Dendritic cell treated with granulocyte-macrophage colony-stimulating factor and Interleukin-4, amounts not matched to agents 40 ng/mL and 50 ng/mL, for 4 days (primary cell): Measurements from ENCODE around the gene TEX54.

Experiments used
- H3K27ac Mint-ChIP-seq: one replicate; pipeline ENCODE4 v1.8.0; 2022; ENCODE audit warnings: mild to moderate bottlenecking, mixed read lengths
- H3K27me3 Mint-ChIP-seq: one replicate; pipeline ENCODE4 v1.8.0; 2022; ENCODE audit warnings: mild to moderate bottlenecking, mixed read lengths
- H3K36me3 Mint-ChIP-seq: one replicate; pipeline ENCODE4 v1.8.0; 2022; ENCODE audit warnings: low read depth, mixed read lengths
- H3K4me1 Mint-ChIP-seq: one replicate; pipeline ENCODE4 v1.8.0; 2022; ENCODE audit warnings: low read depth, mixed read lengths
- H3K4me3 Mint-ChIP-seq: one replicate; pipeline ENCODE4 v1.8.0; 2022; ENCODE audit warnings: mild to moderate bottlenecking, moderate library complexity, mixed read lengths
- H3K9me3 Mint-ChIP-seq: one replicate; pipeline ENCODE4 v1.8.0; 2022; ENCODE audit warnings: mixed read lengths
- intact Hi-C: fragments of 100-400 bp; cut with micrococcal nuclease; formaldehyde crosslinking; loops from one replicate; pipeline ENCODE4 v1.15.0; 2022

TEX54 gene

DNA sequence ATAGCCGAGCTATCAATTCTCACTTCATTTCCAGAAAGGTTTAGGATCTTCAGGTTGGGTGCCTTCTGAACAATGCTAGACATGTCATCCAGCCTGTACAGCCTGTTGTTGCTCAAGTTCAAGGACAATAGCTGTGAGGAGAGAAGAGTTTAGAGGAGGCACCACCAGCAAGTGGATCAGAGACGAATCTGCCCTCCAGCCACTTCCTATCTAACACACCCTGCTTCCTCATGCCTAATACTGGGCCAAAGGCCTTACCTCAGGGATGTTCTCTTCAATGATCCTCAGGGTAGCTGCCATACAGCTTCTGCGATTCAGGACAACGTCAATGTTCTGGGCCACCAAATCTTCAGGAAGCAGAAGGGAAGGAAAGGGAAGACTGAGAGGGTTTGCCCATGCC lies 31.6 kb downstream of the TEX54 start:
- intact Hi-C loops, result no loop called here
- Mint-ChIP-seq H3K27ac (peak overlapping the region; percentile 56), H3K9me3 (no peaks in the 10 kb centered on the region), H3K4me1 (peaks cover 51% of the 10 kb centered on the region), H3K4me3 (no peak overlapping the region), H3K27me3 (no peaks in the 10 kb centered on the region), H3K36me3 (peaks cover 94% of the 10 kb centered on the region)

DNA sequence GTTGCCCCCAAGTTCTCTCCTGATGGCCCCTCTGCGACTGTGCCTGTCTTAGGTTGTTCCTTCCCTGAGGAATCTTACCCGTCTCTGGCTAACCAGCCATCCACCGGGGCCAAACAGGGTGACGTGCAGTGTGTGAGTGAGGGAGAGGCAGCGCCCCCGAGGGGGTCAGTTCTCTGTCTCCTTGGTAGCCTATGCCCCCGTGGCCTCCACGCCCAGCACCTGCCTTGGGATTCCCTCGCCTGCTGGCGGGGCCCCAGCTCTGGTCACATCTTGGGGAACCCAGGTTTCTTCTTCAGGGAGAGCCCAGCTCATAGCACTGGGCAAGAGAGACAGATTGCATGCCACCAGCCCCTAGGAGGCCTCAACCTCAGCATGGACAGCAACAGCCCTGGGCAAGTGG lies 33.2 kb downstream of the TEX54 start:
- peaks cover 56% of the 10 kb centered on the region for H3K4me1 Mint-ChIP-seq
- H3K27me3 Mint-ChIP-seq, result no peaks in the 10 kb centered on the region
- H3K9me3 Mint-ChIP-seq, result no peaks in the 10 kb centered on the region
- intact Hi-C loops, result no loop called here
- H3K27ac Mint-ChIP-seq, result peak overlapping the region; percentile 48
- peaks cover 99% of the 10 kb centered on the region for H3K36me3 Mint-ChIP-seq
- no peak overlapping the region for H3K4me3 Mint-ChIP-seq

DNA sequence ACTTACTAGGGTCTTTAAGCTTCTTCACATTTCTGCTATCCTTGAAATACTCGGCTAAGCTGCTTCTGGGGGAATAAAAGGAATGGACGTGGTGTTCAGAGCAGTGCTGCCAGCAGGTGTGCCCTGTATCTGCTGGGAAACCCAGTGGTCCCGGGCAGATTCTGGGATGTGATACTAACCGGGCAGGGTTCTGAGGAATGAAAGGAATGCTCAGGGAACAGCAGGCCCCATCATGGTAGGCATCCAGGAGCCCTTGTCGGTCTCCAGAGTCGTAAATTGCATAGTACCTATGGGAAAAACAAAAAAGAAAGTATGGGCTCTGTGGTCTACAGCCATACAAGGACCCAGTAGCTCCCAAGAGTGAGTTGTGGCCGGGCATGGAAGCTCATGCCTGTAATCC lies 36.4 kb downstream of the TEX54 start:
- peak overlapping the region; percentile 30 for H3K27ac Mint-ChIP-seq

DNA sequence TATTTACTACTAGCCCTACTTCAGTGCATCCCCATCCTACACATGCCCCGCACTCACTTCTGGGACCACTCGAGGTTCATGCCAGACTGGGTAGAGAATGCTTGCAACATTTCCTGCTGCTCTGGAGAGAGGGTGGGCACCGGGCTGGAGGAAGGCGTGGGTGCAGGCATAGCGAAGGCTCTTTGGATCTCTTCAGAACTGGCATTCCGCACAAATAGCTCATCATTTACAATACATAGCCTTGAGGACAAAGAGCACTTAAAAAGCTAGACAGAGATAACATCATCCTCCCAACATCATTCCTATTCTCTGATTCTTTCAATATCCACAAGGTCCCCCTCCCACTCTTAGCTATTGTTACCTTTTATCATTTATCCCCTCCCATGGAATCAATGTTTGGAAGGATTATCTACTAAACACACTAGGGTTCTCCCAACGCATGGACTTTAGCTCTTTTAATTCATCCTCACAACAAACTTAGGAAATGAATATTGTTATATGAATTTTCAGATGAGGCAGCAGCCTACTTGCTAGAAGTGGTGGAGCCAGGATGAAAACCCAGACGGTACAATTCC lies 38.4 kb downstream of the TEX54 start:
- Mint-ChIP-seq H3K9me3 (no peaks in the 10 kb centered on the region), H3K27me3 (no peaks in the 10 kb centered on the region), H3K36me3 (peaks cover 100% of the 10 kb centered on the region), H3K4me3 (no peak overlapping the region), H3K4me1 (peaks cover 46% of the 10 kb centered on the region), H3K27ac (no peak overlapping the region)
- intact Hi-C loops, result no loop called here

More for the DNA sequence above, 36.4 kb downstream of the TEX54 start:
- intact Hi-C loops, result no loop called here
- H3K36me3 Mint-ChIP-seq, result peaks cover 100% of the 10 kb centered on the region
- no peaks in the 10 kb centered on the region for H3K9me3 Mint-ChIP-seq
- peaks cover 38% of the 10 kb centered on the region for H3K4me1 Mint-ChIP-seq
- H3K27me3 Mint-ChIP-seq, result no peaks in the 10 kb centered on the region
- H3K4me3 Mint-ChIP-seq, result no peak overlapping the region

DNA sequence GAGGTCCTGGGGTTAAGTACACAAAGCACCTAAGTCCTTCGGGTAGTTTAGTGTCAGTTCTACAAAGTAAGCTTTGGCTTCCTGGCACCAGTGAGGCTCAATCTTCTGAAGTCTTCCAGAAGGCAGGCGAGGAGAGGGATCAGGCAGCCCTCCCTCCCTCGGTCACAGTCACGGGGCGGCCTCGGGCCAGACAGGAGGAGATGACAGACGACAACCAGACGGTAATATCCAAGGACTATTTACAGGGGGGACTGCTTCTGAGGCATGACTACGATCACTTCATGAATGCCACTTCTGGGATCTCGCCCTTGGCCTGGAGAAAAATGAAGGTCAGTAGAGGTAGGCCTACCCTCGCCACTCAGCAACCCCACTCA lies 40.5 kb downstream of the TEX54 start:
- no peaks in the 10 kb centered on the region for H3K27me3 Mint-ChIP-seq

DNA sequence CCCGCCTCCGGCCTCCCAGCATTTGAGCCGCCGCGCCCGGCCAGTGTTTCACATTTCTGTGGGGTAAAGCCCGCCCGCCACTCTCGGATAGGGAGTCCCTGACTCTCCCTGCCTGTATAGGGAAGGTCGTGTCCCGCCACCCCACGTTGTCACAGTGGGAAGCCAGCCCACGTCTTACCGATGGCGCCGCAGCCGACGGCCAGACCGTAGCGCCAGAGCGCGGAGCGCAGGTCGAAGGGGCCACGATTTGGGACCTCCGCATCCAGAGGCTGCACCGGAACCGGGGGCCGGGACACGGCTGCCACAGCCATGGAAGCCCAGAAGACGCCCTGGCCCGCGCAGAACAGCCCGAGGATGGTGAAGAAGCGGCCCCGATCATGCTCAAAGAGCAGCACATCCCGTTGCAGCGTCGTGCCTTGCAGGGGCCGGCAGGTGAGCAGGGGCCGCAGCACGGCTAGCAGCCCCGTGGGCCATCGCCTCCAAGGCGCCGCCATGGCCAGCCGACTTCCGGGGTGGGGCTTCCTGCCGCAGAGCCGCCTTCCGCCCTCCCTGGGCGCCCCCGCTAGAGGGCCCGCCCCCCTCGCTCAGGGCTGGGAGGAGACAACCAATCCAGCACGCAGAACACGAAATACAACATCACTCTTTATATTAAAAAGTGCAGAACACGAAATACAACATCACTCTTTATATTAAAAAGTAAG lies 41.0 kb downstream of the TEX54 start, which contains the start of gene TMEM223:
Gene TMEM223 (minus strand): TSS at position 506 of the 701 bp plus-strand sequence. CDS start 12 bp downstream, at position 494.
- H3K4me1 Mint-ChIP-seq, result peaks cover 53% of the 10 kb centered on the region
- H3K27ac Mint-ChIP-seq, result peak within 1 kb of the TSS; percentile 89
- intact Hi-C loops, result no loop called here
- no peaks in the 10 kb centered on the region for H3K9me3 Mint-ChIP-seq
- H3K36me3 Mint-ChIP-seq, result peaks cover 90% of the 10 kb centered on the region
- no peaks in the 10 kb centered on the region for H3K27me3 Mint-ChIP-seq
- peak within 1 kb of the TSS; percentile 86 for H3K4me3 Mint-ChIP-seq

More for the DNA sequence above, 40.5 kb downstream of the TEX54 start:
- intact Hi-C loops, result no loop called here
- Mint-ChIP-seq H3K36me3 (peaks cover 93% of the 10 kb centered on the region), H3K4me1 (peaks cover 53% of the 10 kb centered on the region), H3K4me3 (peak overlapping the region; percentile 86), H3K9me3 (no peaks in the 10 kb centered on the region), H3K27ac (peak overlapping the region; percentile 89)

DNA sequence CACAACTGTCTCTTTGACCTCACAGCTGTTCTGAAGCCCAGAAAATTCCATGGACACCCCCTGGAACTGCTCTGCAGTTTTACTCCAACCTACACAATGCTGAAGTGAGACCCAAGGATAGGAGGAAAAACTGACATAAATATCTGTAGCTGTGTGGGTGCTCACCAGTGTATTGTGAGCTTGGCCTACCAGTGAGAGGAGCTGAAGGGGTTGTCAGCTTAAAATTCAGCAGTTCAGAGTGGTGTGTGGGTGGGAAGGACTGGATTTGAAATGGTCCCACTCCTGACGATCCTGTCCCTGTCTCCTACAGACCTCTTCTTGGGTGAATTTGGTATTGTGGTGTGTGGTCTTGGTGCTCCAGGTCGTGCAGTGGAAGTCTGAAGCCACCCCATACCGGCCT lies 43.1 kb downstream of the TEX54 start:
- intact Hi-C loops, result no loop called here
- peaks cover 83% of the 10 kb centered on the region for H3K36me3 Mint-ChIP-seq
- no peaks in the 10 kb centered on the region for H3K9me3 Mint-ChIP-seq
- peak overlapping the region; percentile 89 for H3K27ac Mint-ChIP-seq
- H3K4me1 Mint-ChIP-seq, result peaks cover 54% of the 10 kb centered on the region
- H3K27me3 Mint-ChIP-seq, result no peaks in the 10 kb centered on the region
- no peak overlapping the region for H3K4me3 Mint-ChIP-seq

DNA sequence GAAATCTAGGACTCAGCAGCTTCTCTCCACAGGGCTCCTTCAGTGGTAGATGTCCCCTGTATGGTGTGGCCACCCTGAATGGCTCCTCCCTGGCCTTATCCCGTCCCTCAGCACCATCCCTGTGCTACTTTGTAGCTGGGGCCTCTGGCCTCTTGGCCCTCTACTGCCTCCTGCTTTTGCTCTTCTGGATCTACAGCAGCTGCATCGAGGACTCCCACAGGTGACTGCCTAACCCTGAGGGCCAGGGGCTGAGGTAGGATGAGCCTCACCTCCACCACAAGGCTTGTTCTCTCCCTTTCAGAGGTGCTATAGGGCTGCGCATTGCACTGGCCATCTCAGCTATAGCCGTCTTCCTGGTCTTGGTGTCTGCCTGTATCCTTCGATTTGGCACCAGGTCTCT lies 43.6 kb downstream of the TEX54 start:
- Mint-ChIP-seq H3K9me3 (no peaks in the 10 kb centered on the region), H3K36me3 (peaks cover 83% of the 10 kb centered on the region)

DNA sequence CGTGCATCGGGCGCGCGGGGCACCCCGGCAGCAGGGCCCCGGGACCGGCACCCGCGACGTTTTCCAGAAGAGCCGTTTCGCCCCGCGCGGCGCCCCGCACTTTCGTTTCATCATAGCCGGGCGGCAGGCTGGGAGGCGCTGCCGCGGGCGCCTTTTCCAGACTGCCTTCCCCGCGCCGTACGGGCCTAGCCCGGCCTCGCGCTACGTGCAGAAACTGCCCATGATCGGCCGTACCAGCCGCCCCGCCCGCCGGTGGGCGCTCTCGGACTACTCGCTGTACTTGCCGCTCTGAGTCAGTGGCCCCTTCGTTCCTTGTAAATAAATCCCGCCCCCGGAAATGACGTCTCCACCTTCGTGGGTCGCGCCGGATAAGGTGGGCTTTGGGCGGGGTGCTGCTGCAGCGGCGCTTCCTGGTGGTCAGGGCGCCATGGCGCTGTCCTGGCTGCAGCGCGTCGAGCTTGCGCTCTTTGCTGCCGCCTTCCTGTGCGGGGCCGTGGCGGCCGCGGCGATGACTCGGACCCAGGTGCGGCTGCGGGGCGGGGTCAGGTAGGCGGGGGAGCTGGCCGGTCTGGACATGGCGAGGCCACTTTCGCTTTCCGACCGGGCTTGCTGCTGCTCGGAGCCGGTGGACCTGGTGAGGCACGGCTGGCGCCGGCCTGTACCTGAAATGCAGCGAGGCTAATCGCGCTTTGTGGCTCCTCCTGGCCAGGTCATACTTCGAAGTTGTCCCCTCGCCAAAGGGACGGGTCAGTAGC lies 45.5 kb downstream of the TEX54 start, which contains the start of gene TMEM179B:
Gene TMEM179B (plus strand): TSS at position 398 of the 755 bp plus-strand sequence. CDS start 30 bp downstream, at position 428.
- Mint-ChIP-seq H3K4me3 (peak within 1 kb of the TSS; percentile 95), H3K27me3 (no peaks in the 10 kb centered on the region), H3K36me3 (peaks cover 83% of the 10 kb centered on the region), H3K27ac (peak within 1 kb of the TSS; percentile 95), H3K9me3 (no peaks in the 10 kb centered on the region), H3K4me1 (peaks cover 42% of the 10 kb centered on the region)
- intact Hi-C loops, result loop anchor here (1.0 to 2.0 kb wide), 4 partner anchors 18 to 94 kb away; partner anchors contain the start of genes NXF1, STX5 and TEX54

More for the DNA sequence above, 43.6 kb downstream of the TEX54 start:
- intact Hi-C loops, result no loop called here
- H3K27ac Mint-ChIP-seq, result peak overlapping the region; percentile 61
- peak overlapping the region; percentile 95 for H3K4me3 Mint-ChIP-seq
- H3K4me1 Mint-ChIP-seq, result peaks cover 48% of the 10 kb centered on the region
- H3K27me3 Mint-ChIP-seq, result no peaks in the 10 kb centered on the region

DNA sequence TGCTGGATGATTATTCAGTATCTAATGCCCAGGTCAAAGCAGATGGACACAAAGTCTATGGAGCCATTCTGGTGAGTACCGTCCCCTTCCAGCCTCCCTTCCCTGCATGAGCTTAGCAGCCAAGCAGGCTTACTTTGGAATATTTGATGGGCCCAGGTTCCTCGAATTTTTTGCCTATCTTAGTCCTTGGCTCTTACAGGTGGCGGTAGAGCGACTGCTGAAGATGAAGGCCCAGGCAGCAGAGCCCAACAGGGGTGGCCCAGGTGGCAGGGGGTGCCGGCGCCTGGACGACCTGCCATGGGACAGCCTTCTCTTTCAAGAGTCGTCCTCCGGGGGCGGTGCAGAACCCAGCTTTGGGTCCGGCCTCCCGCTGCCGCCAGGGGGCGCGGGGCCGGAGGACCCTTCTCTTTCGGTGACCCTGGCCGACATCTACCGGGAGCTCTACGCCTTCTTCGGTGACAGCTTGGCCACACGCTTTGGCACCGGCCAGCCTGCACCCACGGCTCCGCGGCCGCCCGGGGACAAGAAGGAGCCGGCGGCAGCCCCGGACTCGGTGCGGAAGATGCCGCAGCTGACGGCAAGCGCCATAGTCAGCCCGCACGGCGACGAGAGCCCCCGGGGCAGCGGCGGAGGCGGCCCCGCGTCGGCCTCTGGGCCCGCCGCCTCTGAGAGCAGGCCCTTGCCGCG lies 46.2 kb downstream of the TEX54 start:
- H3K4me1 Mint-ChIP-seq, result peaks cover 40% of the 10 kb centered on the region
- peaks cover 83% of the 10 kb centered on the region for H3K36me3 Mint-ChIP-seq
- intact Hi-C loops, result loop anchor here (1.0 to 2.0 kb wide), 5 partner anchors 18 to 95 kb away; partner anchors contain the start of genes NXF1, STX5 and TEX54
- peak overlapping the region; percentile 95 for H3K4me3 Mint-ChIP-seq
- H3K9me3 Mint-ChIP-seq, result no peaks in the 10 kb centered on the region
- peak overlapping the region; percentile 95 for H3K27ac Mint-ChIP-seq
- H3K27me3 Mint-ChIP-seq, result no peaks in the 10 kb centered on the region

DNA sequence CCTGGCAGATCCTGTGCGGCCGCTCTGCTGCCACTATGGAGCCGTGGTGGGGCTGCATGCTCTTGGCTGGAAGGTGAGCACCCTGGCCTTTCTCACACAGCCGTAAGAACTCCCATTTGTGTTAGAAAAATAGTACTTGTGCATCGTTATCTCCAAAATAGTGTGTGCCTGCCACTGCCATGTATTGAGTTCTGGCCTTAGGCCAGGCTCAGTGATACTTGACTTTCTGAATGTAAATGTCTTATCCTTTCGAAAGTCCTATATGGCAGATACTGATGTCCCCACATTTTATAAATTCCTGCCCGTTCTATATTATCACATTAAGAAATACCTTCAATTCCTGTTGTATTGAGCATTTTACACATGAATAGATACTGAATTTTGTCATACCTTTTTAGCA lies 49.9 kb downstream of the TEX54 start:
- intact Hi-C loops, result no loop called here
- Mint-ChIP-seq H3K9me3 (no peaks in the 10 kb centered on the region), H3K36me3 (peaks cover 83% of the 10 kb centered on the region), H3K27me3 (no peaks in the 10 kb centered on the region), H3K4me1 (peaks cover 10% of the 10 kb centered on the region), H3K27ac (no peak overlapping the region), H3K4me3 (no peak overlapping the region)
